LHCN-M2 (cell line): ENCODE results near the gene WNT5B. TPM values are rescaled to one million over a fixed set of nuclear protein-coding genes. Genes with fewer than 3 reads are reported as not detected.
A peak's percentile ranks its signal among the peaks of the same experiment; 100 is the strongest.
"Not testable (repeated sequence)": the region's sequence is repeated elsewhere in the genome, so short reads cannot be mapped to it uniquely, and the experiment has no call there.

Experiments
- DNase-seq: peaks from one replicate; pipeline ENCODE4 v3.0.0-alpha.2; 2012; ENCODE audit warnings: low read depth
- total RNA-seq: library from RNA; depleted of rRNA; stranded (reverse); fragments of >200 nt; gene quantifications from 2 replicates; pipeline ENCODE4 v1.2.3, GENCODE V29; 2014; rRNA removed

WNT5B gene
- total RNA-seq, 1 experiment from 2014 or later, result 29.9 TPM

- peak; percentile 96 for DNase-seq
These were observed 61.6 kb downstream of the WNT5B start, which contains the start of gene ADIPOR2 for GRCh38 chr12:1690578-1691122. TSS of gene ADIPOR2 (plus strand) at chr12:1691070. CDS start at chr12:1754344, 63,274 bp downstream.

DNA sequence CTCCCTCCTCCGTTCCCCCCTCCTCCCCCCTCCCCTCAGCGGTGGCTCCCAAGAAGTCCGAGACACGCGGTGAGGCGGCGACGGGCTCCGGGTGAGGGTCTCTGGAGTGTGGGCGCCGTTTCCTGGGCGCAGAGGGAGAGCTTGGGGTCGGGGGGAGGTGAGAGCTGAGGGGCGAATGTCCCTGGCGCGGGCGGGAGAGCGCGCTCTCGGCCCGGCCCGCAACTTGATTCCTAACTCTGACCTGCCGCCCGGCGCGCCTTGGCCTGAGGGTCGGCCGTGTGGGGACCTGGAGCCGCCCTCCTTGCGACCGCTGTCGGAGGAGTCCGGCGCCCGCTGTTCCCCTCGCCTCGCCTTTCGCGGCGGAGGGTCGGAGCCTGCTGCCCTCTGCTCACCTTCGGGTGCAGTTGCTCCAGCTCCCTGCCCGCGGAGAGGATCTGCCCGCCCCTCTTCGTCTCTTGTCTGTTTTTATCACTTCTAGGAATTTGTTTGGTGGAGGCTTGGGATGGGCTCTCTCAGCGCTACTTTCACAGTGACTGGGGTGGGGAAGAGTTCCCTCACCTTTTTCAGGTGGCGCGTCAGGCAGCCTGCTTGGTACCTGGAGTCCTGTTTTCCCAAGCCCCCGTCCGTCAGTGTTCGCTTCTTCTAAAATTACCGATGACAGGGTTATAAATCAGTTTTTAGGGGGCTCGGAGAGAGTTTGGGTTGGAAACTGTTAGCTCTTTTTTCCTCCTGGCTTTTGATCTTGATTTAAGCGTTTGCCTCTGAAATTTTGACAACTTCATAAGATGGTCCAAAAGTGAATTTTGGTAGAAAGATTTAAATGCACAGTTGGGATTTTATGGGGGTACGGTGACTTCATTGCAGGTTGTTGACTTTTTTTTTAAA lies 62.3 kb downstream of the WNT5B start:
- DNase-seq, result peak; percentile 34

DNA sequence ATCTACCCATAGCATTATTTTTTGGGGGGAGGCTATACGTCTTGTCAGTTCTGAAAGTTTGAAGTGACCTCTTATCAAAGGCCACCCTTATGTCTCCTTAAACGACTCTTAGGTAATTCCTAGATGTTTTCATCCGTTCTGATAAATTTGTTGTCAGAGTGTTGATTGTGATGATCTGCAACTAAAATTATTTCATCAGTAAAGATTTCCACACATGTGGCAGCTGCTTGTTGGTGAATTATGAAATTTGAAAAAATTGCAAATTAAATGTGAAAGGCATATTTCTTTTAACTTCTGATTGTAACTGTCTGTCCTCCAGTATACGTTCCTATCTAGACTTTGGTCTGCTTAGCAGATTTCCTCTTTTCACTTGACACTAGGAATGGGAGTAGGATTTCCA lies 63.2 kb downstream of the WNT5B start:
- DNase-seq, result no peak

GRCh38 chr12:1692895-1693610 lies 64.0 kb downstream of the WNT5B start:
- no peak for DNase-seq

GRCh38 chr12:1695097-1695496 lies 66.1 kb downstream of the WNT5B start:
- not testable (repeated sequence) for DNase-seq

GRCh38 chr12:1695886-1696670 lies 67.0 kb downstream of the WNT5B start:
- peak; percentile 12 for DNase-seq

DNA sequence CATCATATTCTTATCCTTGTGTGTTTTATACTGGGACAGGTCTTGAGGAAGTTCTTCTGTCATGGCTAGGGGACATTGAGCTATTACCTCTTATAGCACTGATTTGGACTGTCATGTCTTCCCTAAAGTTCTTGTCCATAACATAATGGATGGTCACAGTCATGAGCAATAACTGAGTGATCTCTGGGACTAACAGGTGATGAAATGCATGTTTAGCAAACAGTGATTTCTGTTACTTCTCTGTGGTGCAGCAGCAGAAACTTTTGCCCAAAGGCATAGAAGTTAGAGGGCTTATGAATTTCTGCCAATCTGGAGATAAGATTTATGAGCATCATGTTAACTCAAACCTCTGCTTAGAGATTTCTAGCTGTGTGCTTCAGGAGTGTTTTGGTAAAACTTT lies 67.8 kb downstream of the WNT5B start:
- DNase-seq, result no peak

Other genes starting within 250 kb of the WNT5B start
- gene FBXL14, start 34.6 kb upstream of the WNT5B start, total RNA-seq, result 14.4 and 17.2 TPM in 2 replicates
- 22.1 and 26.3 TPM in 2 replicates for gene ADIPOR2, start 61.8 kb downstream of the WNT5B start, total RNA-seq
- not detected in 2 replicates for gene LRTM2, start 191.3 kb downstream of the WNT5B start, total RNA-seq